Lung (tissue), 12 donors: ENCODE data around the gene CDK19. TPM values are rescaled to one million over a fixed set of nuclear protein-coding genes. Genes with fewer than 3 reads are reported as not detected.

Experiments
- ATAC-seq: fragments of 200-7000 bp; cut with Tn5 transposase; one replicate; pipeline ENCODE4 v1.9.1; 2020; ENCODE audit warnings: moderate number of reproducible peaks; ENCODE audit not compliant: insufficient read depth, low FRiP score
- DNase-seq, 3 donors: peaks; one replicate each; pipeline ENCODE4 v3.0.0-alpha.2; 2013 to 2017
- H3K27ac ChIP-seq, 2 donors: one replicate each; pipeline ENCODE4 v1.5.1; 2013; ENCODE audit warnings: mild to moderate bottlenecking in 2 of 2, moderate library complexity in 2 of 2, control low read depth in 1 of 2, inconsistent platforms in 1 of 2, low read depth in 1 of 2, low read length in 1 of 2
- H3K27me3 ChIP-seq, 3 donors: one replicate each; pipeline ENCODE4 v1.5.1; 2013; ENCODE audit warnings: low read length in 2 of 3; ENCODE audit not compliant: control insufficient read depth in 3 of 3, insufficient read depth in 3 of 3
- H3K36me3 ChIP-seq, 4 donors: one replicate each; pipeline ENCODE4 v1.5.1; 2013; ENCODE audit warnings: low read length in 4 of 4, mild to moderate bottlenecking in 1 of 4, moderate library complexity in 1 of 4; ENCODE audit not compliant: control insufficient read depth in 4 of 4, insufficient read depth in 4 of 4
- H3K4me1 ChIP-seq, 5 donors: one replicate each; pipeline ENCODE4 v1.5.1; 2013; ENCODE audit warnings: low read length in 5 of 5, mild to moderate bottlenecking in 2 of 5, moderate library complexity in 1 of 5; ENCODE audit not compliant: control insufficient read depth in 5 of 5, insufficient read depth in 5 of 5
- H3K4me3 ChIP-seq: one replicate; pipeline ENCODE4 v1.5.1; 2013; ENCODE audit warnings: mild to moderate bottlenecking, control low read depth, moderate library complexity
- H3K9ac ChIP-seq, 2 donors: one replicate each; pipeline ENCODE4 v1.5.1; 2013; ENCODE audit warnings: low read length in 2 of 2, control low read depth in 1 of 2; ENCODE audit not compliant: insufficient read depth in 1 of 2
- H3K9me3 ChIP-seq, 4 donors: one replicate each; pipeline ENCODE4 v1.5.1; 2013; ENCODE audit warnings: low read length in 3 of 4, mild to moderate bottlenecking in 1 of 4, moderate library complexity in 1 of 4; ENCODE audit not compliant: control insufficient read depth in 4 of 4, insufficient read depth in 3 of 4
- WGBS, 2 donors: extraction: QIAGEN DNeasy Blood & Tissue Kit; methylation state at CpG; one replicate each; pipeline ENCODE4 v1.1.7; 2013; 5-methylcytosine and 5-hydroxymethylcytosine counted together
- polyA plus RNA-seq, 2 donors: library from polyadenylated mRNA; stranded (reverse); fragments of 200-250 nt; gene quantifications; one replicate each; pipeline ENCODE4 v1.2.1, GENCODE V29; 2013
- total RNA-seq, 2 donors: library from RNA; depleted of rRNA in 1 of 2; stranded (reverse); fragments of >200 nt in 1 of 2; gene quantifications; one replicate each; pipeline ENCODE4 v1.2.1, GENCODE V29; 2014 to 2021
- TF ChIP-seq, protein P1 (sequence below): IDR thresholded peaks from 2 replicates; pipeline ENCODE4 v1.5.1; 2012; ENCODE audit warnings: mild to moderate bottlenecking; ENCODE audit errors: control extremely low read depth, extremely low read depth
- donor health status: control.
- donor health status: control.
- donor health status: Bipolar disorder and iron deficiency.
- donor health status: healthy.
- donor health status: DM: yes; HTN: yes; CAD: no.

CDK19 gene
- total and polyA plus RNA-seq, 4 donors: 6.0 to 37.9 (median 10.4) TPM

DNA sequence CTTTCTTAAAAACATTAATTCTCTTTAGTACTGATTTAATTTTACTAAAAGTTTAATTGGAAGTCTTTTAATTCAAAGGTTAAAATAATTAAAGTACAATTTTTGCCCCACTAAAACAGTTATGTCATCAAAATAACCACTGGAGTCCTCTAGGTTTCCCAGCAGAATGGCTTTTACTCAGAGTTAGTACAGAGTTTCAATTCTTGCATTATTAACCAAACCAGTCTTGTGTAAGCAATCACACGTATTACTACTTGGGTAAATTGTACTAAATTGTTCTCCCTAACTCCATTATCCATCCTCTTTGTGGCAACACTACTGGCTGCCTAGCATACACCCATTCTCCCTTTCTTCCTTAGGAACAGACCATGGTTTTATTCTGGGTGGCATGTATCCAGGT is 36.9 kb downstream of the CDK19 start:
- no peak overlapping the region for H3K27ac ChIP-seq
- ATAC-seq (no peak), DNase-seq (no peak)
- no peak overlapping the region for H3K4me3 ChIP-seq
- TF ChIP-seq, protein P1, sequence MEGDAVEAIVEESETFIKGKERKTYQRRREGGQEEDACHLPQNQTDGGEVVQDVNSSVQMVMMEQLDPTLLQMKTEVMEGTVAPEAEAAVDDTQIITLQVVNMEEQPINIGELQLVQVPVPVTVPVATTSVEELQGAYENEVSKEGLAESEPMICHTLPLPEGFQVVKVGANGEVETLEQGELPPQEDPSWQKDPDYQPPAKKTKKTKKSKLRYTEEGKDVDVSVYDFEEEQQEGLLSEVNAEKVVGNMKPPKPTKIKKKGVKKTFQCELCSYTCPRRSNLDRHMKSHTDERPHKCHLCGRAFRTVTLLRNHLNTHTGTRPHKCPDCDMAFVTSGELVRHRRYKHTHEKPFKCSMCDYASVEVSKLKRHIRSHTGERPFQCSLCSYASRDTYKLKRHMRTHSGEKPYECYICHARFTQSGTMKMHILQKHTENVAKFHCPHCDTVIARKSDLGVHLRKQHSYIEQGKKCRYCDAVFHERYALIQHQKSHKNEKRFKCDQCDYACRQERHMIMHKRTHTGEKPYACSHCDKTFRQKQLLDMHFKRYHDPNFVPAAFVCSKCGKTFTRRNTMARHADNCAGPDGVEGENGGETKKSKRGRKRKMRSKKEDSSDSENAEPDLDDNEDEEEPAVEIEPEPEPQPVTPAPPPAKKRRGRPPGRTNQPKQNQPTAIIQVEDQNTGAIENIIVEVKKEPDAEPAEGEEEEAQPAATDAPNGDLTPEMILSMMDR: no peak
- H3K36me3 ChIP-seq: peaks cover 0 to 4% (median 0%) of the 10 kb centered on the region in 4 donors
- no peak overlapping the region for H3K9ac ChIP-seq
- H3K27me3 ChIP-seq: no peaks in the 10 kb centered on the region
- peaks cover 0 to 11% (median 3%) of the 10 kb centered on the region in 5 donors for H3K4me1 ChIP-seq
- 41 to 69% methylated on average over 1 of the region's 1 CpG for WGBS, 2 donors
- no peaks in the 10 kb centered on the region for H3K9me3 ChIP-seq

DNA sequence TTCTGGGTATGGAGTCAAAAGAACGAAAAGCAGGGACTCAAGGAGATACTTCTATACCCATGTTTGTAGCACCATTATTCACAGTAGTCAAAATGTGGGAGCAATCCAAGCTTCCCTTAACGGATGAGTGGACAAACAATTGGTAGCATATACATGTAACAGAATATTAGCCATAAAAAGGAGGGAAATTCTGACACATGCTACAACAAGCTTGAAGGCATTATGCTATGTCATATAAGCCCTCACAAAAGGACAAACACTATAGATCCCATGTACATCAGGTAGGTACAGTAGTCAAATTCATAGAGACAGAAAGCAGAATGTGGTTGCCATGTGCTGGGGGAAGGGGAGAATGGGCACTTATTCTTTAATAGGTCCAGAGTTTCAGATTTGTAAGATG is 37.6 kb downstream of the CDK19 start:
- Histone ChIP-seq H3K9ac (no peak overlapping the region), H3K4me3 (no peak overlapping the region), H3K36me3 (peaks cover 0 to 4% (median 0%) of the 10 kb centered on the region in 4 donors), H3K27ac (no peak overlapping the region), H3K27me3 (no peaks in the 10 kb centered on the region), H3K9me3 (no peaks in the 10 kb centered on the region), H3K4me1 (peaks cover 0 to 11% (median 3%) of the 10 kb centered on the region in 5 donors)
- DNase-seq (no peak), ATAC-seq (no peak)
- TF ChIP-seq, protein P1: no peak
- WGBS, 2 donors: 94 to 96% methylated on average over 2 of the region's 2 CpGs

DNA sequence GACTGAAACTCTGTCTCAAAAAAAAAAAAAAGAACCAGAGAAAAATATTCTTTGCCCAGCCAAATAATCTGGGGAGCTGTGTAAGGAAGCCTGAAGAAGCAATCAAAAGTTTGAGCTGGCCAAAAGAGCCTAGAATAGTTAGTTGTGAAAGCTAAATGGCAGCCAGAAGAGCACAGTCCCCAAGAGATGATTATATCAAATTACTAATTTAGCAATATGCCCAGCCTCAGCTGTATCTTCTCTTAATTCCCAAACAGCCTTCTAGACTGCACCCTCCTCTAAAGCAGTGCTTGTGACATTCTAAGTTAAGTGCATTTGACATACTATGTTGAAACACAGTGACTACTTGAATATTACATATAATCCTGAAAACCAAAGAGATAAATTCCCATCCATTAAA is 38.9 kb downstream of the CDK19 start:
- Histone ChIP-seq H3K4me1 (peaks cover 0 to 7% (median 0%) of the 10 kb centered on the region in 5 donors), H3K9me3 (no peaks in the 10 kb centered on the region), H3K9ac (no peak overlapping the region), H3K36me3 (peaks cover 0 to 4% (median 0%) of the 10 kb centered on the region in 4 donors), H3K27ac (no peak overlapping the region), H3K27me3 (no peaks in the 10 kb centered on the region), H3K4me3 (no peak overlapping the region)
- ATAC-seq: no peak
- TF ChIP-seq, protein P1: no peak
- DNase-seq: peak in 1 of 3 donors; percentile 13

DNA sequence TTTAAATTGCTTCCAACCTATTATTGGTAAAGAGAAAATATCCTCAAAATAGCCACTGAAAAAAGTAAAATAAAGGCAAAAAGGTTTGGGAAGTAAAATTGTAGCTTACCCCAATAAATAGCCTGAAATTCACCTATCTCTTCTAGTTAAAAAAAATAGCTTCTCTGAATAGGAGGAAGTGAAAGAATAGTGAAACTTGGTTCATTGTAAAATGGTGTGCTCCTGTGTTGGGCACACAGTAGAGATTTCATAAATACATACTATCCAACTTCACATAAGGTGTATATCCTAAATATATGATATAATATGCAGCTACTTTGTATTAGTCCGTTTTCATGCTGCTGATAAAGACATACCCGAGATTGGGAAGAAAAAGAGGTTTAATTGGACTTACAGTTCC is 45.3 kb downstream of the CDK19 start:
- WGBS, 2 donors: 95 to 97% methylated on average over 2 of the region's 2 CpGs

More for the DNA sequence above, 45.3 kb downstream of the CDK19 start:
- TF ChIP-seq, protein P1: no peak
- no peak overlapping the region for H3K9ac ChIP-seq
- DNase-seq: no peak
- peaks cover 0 to 4% (median 0%) of the 10 kb centered on the region in 4 donors for H3K36me3 ChIP-seq
- H3K4me1 ChIP-seq: no peaks in the 10 kb centered on the region
- no peaks in the 10 kb centered on the region for H3K9me3 ChIP-seq
- H3K27ac ChIP-seq: no peak overlapping the region
- H3K4me3 ChIP-seq: no peak overlapping the region
- no peak for ATAC-seq
- H3K27me3 ChIP-seq: no peaks in the 10 kb centered on the region
